Measurements from ENCODE around the gene MYL7.
A peak's percentile ranks its signal among the peaks of the same experiment; 100 is the strongest.

MYL7 gene

DNA sequence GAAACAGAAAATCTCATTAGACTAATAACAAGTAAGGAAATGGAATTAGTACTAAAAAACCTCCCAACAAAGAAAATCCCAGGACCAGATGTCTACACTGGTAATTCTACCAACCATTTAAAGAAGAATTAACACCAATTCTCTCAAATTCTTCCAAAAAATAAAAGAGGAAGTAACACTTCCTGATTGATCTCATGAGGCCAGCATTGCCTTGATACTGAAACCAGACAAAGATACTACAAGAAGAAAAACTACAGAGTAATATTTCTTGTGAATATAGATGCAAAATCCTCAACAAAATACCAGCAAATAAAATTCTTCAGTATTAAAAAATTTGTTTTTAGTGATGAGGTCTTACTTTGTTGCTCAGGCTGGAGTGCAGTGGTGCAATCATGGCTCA, 26.8 kb upstream of the MYL7 start:
- no peak for DNase-seq

DNA sequence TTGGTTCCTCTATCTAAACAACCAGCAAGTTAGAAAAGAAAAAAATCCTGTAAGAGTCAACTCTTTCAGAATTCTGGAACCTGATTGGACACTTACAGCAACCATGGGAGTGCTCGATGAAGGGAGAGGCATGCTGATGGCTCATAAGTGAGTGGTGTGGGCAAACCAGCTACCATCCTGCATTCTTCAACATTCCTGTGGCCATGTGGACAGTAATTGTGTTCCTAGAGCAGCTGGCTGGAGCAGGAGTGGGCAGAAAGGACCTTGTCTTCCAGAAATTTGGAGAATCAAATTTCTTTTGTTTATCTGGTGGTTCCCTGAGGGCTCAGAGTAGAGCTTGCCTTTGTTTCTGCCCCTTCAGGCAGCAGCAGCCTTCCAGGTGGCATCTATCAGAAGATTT, 22.5 kb upstream of the MYL7 start:
- peak; percentile 74 for DNase-seq

DNA sequence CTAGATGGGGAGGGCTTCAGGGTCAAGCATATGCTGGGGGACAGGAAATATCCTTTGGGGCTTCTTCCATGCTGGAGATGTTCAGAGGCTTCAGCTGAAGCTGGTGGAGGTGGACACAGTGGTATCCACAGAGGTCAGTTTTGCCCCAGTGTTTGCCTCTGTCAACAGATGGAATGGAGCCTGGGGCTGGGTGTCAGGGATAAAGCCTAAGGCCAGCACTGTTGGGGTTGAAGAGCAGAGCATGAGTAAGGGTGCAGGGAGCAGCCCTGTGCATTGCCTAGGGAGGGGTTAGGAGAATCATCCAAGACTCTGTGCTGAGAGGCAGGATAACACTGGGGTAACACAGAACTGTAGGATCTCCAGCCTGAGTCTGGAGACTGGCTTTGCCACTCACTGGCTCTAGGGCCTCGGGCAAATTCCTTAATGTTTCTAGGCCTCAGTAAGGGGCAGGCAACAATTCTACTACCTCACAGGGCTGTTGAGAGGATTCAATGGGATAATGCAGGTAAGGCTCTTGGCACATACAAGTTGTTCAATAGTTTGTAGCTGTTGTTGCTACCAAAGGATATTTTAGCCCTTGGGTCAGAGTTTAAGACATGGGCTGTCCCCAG, 21.8 kb upstream of the MYL7 start:
- DNase-seq = no peak

DNA sequence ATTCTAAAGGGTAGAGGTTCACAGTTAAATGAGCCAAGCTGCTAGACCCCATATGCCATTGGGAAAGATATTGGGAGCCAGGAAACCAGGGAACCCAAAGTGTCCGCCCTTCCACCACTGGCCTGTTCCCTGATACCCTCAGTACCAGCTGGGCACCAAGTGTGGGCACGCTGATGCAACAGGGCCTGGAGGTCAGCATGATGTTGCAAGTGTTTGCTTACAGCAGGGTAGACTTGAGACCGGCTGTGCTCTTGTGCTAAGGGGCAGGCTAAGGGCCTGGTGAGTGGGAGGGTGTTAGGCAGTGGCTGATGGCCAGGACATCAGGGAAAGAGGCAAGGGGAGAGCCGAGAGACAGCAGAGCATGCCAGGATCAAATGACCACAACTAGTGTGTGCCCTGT, 21.0 kb upstream of the MYL7 start:
- no peak for DNase-seq

DNA sequence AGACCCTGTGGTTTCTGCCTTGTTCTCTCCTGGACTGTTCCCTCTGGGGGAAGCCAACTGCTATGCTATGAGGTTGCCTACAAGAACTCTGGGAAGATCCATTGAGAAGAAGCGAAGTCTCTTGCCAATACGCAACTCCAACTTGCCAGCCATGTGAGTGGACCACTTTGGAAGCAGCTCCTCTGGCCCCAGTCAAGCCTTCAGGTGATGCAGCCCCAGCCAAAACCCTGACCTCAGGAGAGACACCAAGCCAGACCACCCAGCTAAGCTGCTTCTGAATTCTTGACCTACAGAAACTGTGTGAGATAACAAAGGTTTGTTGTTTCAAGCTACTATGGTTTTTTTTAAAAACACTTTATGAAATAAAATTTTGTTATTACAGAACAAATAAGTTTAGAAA, 20.2 kb upstream of the MYL7 start:
- DNase-seq = no peak

DNA sequence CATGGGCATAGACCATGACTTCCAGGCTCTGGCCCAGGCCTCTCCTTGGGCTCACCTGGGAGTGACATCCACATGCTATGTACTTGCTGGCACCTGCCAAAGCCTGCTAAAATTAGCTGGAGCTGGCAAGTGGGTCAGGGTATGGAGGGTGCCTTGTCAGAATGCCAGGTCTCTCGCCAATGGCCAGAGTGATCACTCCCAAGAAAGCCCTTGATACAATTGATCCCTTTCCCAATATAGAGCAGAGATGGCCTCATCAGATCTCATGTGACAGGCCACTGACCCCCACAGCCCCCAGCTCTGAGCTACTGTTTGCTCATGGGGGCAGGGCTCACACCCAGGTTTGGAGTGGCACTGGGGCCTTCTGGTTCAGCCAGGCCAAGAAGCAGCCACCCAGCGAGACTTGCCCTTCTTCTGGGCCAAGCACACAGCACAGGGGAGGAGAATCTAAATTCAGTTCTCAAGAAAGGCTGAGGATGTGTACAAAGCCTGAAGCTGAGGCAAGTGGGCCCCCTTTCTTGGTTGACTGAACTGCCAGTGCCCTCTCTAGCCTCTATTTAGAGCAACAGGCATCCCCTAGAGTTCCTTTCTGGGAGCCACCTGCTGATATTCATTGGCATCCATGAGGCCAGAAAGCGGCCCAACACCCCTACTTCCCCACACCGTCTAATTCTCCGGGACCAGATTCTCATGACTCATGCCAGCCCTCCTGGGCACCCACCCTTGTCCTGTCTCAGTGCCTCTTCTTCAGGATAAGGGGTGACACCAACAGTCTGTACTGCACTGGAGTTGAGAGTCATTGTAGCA, 18.9 kb upstream of the MYL7 start:
- no peak for DNase-seq

DNA sequence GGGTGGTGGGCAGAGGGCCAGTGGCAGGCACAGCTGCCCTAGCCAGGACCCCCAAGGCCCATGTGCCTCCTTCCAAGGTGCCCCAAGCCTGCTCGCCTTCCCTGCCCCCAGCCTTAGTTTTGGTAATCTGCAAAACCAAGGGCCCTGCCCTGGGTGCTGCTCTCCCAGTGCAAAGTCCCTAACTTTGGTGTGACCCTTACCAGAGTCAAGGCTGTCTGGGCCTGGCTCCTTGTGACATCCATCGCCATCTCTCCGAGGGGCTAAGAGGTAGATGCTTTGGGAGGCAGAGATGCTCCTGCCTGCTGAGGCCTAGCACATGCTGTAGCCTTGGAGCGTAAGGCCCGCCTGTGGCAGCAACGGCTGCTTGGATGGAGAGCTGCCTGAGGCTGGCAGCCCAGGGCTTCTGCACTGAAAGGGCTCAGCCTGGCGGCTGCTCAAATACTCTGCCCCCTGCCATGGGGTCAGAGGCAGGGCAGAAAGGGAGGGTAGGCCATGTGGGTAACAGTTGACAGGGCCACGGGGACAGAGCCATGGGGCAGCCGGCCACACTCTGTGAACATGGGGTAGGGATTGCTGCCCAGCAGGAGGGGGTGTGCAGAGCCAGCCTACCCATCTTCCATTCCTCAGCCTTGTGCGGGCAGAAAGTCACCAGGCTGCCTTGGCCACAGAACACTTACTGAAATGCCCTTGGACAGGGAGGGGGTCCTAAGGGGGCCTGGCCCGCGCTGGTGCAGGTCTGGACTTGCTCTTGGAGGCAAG, 17.9 kb upstream of the MYL7 start:
- no peak for DNase-seq

DNA sequence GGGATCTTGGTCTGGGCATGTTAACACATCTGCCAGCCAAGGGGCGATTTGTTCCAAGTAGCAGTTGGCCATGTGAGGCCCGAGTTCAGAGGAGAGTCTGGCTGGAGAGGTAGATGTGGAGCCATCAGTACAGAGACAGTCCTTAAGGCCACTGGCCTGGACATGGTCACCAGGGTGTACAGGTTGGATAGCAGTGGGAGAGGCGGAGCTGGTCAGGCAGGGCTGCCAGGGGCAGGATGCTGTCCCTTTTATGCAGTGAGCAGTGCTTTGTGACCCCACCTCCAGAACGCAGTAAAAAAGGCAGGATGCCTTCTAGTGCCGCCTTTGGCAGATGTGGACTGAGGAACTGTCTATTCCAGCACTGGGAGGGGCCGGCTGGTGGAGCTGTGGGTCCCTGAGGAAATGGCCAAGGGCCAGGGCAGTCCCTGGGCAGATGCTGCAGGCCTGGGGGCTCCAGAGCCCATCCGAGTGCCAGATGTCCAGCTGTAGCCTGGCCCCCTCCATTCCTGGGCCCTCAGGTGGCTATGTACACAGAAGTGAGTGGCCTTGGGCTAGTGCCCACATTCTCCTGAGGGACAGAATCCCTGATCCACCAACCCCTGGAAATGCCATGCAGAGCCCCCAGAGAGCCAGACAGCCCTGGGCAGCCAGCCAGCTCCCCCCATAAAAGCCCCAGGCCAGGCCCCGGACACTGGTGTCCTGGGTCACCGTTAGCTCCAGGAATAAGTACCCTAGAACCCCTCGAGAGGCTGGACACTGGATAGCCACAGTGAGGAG, 17.2 kb upstream of the MYL7 start:
- DNase-seq = no peak

DNA sequence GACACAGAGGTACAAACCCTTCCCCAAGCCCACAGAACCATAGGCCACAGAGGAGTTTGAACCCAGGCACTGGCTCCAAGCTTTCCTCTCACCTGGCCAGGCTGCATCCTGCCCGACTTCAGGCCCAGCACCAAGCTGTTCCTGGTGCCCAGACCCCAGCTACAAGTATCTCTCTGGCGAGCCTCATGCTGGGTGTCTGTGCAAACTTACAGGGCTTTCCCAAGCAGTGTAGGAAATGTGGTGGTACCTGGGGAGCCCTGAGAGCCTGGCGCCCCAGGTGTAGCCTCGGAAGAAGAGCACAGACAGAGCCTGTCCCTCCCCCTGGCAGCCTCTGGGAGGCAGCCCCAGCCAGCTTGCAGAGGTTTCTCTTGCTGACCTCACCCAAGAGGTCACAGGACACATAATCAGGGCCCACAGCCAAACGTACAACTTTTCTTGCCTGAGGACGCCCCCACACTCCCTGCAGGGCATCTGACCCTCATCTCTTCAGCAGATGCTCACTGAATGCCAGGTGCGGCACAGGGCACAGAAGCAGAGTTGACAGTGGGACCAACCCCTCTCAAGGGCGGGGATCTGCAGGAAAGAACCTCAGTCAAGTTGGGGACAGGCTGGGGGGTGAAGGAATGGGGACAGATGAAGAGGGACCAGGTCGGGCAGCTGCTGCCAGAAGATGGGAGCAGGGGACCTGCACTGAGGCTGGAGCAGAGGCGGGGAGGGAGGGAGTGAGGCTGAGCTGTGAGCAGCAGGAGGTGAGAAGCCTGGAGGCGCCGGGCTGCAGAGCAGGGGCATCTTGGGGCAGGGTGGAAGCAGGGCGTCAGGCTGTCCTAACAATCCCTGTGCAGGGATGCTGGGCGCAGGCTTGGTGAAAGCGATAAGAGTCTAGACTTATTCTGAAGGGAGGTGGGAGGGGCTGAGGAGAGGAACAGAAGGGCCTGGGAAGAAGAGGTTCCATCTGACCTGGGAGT, 16.3 kb upstream of the MYL7 start:
- DNase-seq = no peak

DNA sequence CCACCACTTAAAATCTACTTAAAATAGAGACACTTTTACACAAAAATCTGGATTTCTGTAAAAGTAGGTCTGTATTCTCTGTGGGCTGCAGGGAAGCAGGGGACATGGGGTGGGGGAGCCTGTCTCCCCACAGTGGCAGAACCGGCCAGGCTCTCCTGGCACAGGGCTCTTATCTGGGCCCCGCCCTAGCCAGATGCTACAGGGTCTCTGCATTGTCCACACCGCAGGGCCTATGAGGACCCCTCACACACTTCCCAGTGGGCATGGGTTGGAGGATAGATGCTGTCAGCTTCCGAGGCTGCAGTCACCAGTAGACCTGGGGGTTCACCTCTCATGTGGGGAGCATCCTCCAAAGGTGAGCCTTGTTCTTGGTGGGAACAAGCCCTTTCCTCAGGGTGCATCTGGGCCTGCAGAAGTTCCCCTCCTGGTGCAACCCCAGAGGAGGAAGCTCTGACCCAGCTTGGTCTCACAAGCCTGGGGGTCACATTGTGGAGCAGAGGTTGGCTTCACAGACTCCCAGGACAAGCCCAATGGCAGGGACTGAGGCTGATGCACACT, 15.4 kb upstream of the MYL7 start:
- DNase-seq = no peak

DNA sequence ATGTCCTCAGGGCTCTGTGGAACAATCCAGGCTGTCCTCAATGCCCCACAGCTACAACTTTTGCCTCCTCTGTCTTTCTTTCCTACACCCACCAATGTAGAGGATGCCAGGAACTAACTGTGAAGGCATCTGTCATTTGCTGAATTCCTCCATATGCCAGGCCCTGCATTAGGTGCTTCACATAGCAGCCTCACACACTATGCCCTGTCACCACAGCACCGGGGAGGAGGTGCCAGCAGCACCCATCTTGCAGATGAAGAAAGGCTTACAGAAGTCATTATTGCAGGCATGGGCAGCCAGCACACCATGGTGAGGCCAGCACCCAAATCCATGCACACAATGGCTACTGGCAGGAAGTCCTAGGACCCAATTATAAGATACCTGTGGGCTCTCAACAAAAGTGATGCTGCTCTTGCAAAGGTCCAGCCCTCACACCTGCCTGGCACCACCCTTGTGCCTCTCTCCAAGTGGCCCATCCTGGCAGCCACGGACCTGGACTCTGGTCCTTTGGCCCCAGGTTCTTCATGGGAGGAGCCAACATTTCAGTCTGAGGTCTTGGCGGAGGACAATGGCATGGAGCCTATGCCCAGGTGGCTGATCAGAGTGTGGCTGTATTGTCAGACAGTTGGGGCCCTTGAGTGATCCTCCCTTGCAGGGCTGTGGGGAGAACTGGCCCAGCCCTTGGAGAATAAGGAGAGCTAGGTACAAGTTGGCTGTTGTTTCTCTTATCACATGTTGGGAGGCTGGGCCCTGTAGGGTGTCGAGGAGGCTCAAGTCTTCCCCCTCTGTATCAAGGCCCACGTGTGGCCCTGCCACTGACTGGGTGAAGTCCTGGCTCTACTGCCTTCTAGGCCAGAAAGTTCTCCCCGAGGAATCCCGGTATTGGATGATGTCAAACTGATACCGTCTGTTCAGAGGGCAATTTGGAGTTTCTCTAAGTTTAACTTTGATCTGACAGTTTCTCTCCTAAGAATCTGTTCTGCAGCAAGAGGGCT, 14.4 kb upstream of the MYL7 start:
- no peak for DNase-seq

DNA sequence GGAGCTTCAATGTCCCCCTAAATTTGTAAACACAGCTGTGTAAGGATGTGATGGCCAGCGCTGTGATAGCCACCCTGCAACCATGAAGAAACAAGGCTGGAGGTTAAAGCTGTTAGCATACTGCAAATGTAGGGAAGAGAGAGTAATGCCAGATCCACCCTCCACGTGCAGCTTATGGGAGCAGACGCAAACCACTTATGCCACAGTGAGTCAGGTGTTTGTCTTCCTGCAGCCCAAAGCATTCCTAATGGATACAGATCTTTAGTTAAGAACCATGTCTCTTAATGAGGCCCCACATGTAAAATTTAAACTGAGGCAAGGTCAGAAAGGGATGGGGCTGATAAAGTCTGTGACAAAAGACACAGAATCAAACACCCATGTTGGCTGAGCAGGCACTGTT, 13.6 kb upstream of the MYL7 start:
- DNase-seq = no peak

DNA sequence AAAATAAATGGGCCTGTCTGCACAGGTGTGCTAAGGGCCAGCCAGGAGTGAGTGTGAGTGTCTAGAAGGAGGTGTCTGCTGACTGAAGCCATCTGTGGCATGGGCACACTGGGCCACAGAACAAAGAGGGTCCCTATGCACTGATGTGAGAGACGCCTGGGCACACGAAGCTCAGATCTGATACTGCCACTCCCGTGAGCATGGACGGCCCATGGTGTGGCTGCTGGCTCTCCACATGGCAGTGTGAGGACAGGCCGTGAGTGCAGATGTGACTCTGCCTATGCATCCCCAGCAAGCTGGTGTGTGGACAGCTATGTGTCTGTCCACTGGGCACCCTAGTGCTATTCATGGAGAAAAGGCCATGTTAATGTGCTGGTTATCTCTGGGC, 12.8 kb upstream of the MYL7 start:
- no peak for DNase-seq

DNA sequence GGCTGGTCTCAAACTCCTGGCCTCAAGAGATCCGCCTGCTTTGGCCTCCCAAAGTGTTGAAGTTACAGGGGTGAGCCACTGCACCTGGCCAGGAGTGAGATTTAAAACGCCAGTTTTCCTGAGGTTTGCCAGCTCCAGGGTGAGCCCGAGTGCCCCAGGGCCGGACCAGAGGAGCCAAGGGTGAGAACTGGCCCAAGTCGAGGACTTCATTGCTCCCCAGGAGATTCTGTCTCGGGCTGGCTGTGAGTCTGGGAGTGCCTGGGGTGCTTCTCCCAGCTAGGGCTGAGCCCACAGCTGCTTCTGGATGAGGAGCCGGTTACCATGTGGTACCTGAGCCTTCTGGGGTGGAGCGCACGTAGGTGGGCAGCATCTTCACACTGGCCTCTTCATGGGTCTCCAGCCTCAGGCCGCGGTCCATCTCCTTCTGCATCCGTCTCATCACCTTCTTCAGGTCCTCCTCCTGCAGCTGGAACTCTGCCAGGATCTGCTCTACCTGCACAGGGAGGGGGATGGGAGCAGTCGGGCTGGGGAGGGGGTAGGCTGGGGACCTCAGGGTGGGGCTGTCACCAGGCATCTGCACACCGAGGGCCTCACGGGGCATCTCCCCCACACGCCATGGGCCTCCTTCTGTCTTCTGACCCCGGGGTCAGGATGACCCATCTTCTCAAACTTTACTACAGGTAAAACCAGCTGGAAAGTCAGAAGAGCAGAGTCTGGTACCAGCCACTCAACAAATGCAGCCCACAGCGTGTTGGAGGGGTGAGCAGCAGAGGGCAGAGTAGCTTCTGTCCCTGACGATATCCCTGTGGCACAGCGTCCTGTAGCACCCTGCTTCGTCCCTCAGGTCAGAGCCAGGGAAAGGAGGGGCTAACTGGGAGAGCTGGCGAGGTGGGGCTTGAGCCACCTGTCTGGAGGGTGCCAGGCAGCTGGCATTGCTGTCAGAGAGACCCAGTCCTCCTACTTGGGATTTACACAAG, 12.1 kb upstream of the MYL7 start:
- no peak for DNase-seq

DNA sequence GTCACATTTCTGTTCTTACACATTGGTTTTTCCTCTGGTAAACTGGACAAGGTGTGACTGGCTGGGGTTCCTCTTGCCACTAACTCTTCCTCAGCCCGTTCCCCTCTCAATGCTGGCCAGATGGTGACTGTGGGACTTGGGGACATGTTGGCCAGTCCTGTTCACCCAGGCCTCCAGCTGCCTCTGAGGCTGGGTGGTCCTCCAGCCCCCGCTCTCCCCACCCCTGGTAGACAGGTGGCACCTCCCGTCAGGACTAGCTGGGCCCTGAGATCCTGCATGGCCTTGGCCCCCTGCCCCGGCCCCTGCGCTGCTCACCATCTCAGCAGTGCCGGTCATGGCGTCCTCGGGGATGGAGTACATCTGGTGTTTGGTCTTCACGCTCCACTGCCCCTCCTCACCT, 10.8 kb upstream of the MYL7 start:
- DNase-seq = no peak

DNA sequence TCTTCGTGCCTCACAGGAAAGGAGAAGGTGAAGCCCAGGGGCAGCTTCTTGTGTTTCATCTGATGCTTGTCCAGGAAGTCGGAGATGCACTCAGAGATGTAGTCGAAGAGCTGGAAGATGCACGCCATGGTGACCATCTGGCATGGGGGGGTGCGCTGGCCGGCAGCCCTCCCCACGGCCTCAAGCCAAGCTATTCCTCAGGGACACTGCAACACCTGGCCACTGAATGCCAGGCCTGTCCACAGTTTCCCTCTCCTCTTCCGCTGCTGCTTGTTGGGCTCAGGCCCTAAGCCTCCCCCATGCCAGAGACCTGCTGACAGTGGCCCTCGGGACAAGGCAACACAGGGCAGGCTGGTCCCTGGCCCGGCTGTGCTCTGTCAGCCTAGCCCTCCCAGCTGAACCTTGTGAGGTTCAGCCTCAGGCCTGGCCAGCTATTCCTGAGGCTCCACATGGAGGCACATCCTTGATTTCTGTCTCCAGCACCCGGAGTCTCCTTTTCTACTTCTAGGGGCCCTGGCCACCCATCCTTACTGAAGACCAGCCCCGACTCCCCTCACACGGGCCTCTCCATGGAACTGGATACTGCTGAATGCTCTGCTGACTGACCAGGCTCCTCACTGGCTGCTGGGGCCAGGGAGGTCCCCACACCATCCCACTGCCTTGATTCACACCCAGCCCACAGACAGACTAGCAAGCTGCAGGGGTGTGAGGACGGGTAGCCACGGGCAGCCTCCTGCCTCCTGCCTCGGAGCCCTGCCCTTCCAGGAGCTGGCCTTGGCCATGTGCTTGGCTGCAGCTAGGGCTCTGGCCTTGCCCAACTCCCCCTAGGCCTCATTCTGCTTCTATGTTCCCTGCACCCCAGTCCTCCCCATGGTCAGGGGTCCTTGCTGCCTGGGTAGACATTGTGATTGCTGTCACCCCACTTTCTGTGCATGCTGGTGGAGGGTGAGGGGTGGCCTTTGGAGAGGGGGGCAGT, 10.1 kb upstream of the MYL7 start:
- DNase-seq = no peak

DNA sequence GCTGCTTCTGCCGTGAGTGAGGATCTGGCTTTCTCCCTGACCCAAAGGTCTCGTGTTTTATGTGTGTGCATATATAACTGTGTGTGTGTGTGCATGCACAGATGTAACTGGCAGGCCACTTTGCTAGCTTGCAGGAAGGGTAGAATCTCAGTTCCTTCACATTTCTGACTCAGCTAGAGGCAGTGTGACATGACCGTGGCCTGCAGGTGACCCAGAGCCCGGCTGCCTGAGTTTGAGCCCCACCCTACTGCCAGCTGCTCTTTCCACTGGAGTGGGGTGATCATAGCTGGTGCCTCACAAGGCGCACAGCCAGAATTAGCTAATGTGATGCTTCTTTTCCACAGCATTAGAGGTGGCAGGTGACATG, 9.3 kb upstream of the MYL7 start:
- no peak for DNase-seq

All from amniotic stem cell (primary cell).